IMR-90 (cell line): ENCODE results near the gene ZNF358. TPM values are rescaled to one million over a fixed set of nuclear protein-coding genes. Genes with fewer than 3 reads are reported as not detected.

Source experiments
- ATAC-seq: fragments of 200-7000 bp; cut with Tn5 transposase; 2 replicates; pipeline ENCODE4 v1.9.1; 2020; ENCODE audit warnings: low read depth, mild to moderate bottlenecking, moderate library complexity
- BruUV-seq: library from RNA; stranded (reverse); fragments of 400-500 nt; replicated peaks from 2 replicates; lab custom pipeline; 2021; lab: Mats Ljungman, UMichigan
- CTCF ChIA-PET: fragments of 300-600 bp; formaldehyde crosslinking; extraction: SDS; loops from one replicate; lab custom pipeline; 2021; ENCODE audit warnings: antibody characterized with exemption; lab: Yijun Ruan, JAX
- POLR2A ChIA-PET: fragments of 300-600 bp; sonication (Branson Sonifier 250); formaldehyde crosslinking; loops from one replicate; lab custom pipeline; 2022; ENCODE audit warnings: antibody characterized with exemption; ENCODE audit not compliant: unreplicated experiment; lab: Charles Lee
- DNase-seq: peaks from one replicate; pipeline ENCODE4 v3.0.0; 2013
- H2AFZ ChIP-seq: replicated peaks from 2 replicates; pipeline ENCODE3; 2013; ENCODE audit warnings: low read length, mild to moderate bottlenecking; ENCODE audit not compliant: poor library complexity
- H2AK5ac ChIP-seq: 2 replicates; pipeline ENCODE4 v1.6.1; 2013; ENCODE audit warnings: low read depth, low read length, inconsistent platforms
- H2AK9ac ChIP-seq: replicated peaks from 2 replicates; pipeline ENCODE3; 2013; ENCODE audit warnings: mild to moderate bottlenecking, low read depth, low read length, moderate library complexity; ENCODE audit not compliant: poor library complexity
- H2BK120ac ChIP-seq: 2 replicates; pipeline ENCODE4 v1.6.1; 2013; ENCODE audit warnings: low read depth, low read length, inconsistent platforms
- H2BK15ac ChIP-seq: 3 replicates; pipeline ENCODE4 v1.6.1; 2013; ENCODE audit warnings: low read depth, low read length, inconsistent platforms
- H2BK20ac ChIP-seq: 2 replicates; pipeline ENCODE4 v1.6.1; 2013; ENCODE audit warnings: low read depth, mild to moderate bottlenecking, inconsistent platforms, low read length, moderate library complexity
- H2BK5ac ChIP-seq: 2 replicates; pipeline ENCODE4 v1.6.1; 2013; ENCODE audit warnings: mild to moderate bottlenecking, low read depth, low read length, inconsistent platforms; ENCODE audit not compliant: poor library complexity, severe bottlenecking
- H3K14ac ChIP-seq: replicated peaks from 2 replicates; pipeline ENCODE4 v1.6.1; 2013; ENCODE audit warnings: low read depth, low read length, inconsistent platforms
- H3K18ac ChIP-seq: 2 replicates; pipeline ENCODE4 v1.6.1; 2013; ENCODE audit warnings: low read depth, low read length, control low read depth
- H3K23ac ChIP-seq: 2 replicates; pipeline ENCODE4 v1.6.1; 2013; ENCODE audit warnings: low read depth, low read length, inconsistent platforms
- H3K27ac ChIP-seq: 2 replicates; pipeline ENCODE4 v1.5.1; 2013; ENCODE audit warnings: mild to moderate bottlenecking, control low read depth, low read length; ENCODE audit not compliant: insufficient read depth
- H3K27me3 ChIP-seq: 2 replicates; pipeline ENCODE4 v1.6.1; 2013; ENCODE audit warnings: low read length; ENCODE audit not compliant: control insufficient read depth, insufficient read depth
- H3K36me3 ChIP-seq: 2 replicates; pipeline ENCODE4 v1.6.1; 2013; ENCODE audit warnings: low read length, mixed read lengths; ENCODE audit not compliant: control insufficient read depth, insufficient read depth
- H3K4ac ChIP-seq: 2 replicates; pipeline ENCODE4 v1.6.1; 2013; ENCODE audit warnings: low read depth, low read length, inconsistent platforms
- H3K4me1 ChIP-seq: 2 replicates; pipeline ENCODE4 v1.6.1; 2013; ENCODE audit warnings: low read length, mixed read lengths; ENCODE audit not compliant: control insufficient read depth, insufficient read depth
- H3K4me2 ChIP-seq: 2 replicates; pipeline ENCODE4 v1.6.1; 2013; ENCODE audit warnings: low read depth, mild to moderate bottlenecking, control low read depth, low read length, moderate library complexity
- H3K4me3 ChIP-seq: 2 replicates; pipeline ENCODE4 v1.5.1; 2013; ENCODE audit warnings: low read depth, mild to moderate bottlenecking, control low read depth, low read length, moderate library complexity; ENCODE audit not compliant: insufficient read depth
- H3K56ac ChIP-seq: 2 replicates; pipeline ENCODE4 v1.6.1; 2013; ENCODE audit warnings: low read length, inconsistent platforms; ENCODE audit not compliant: insufficient read depth; ENCODE audit errors: extremely low read depth
- H3K79me1 ChIP-seq, 2 experiments: 2 replicates each; pipeline ENCODE4 v1.6.1; 2013; ENCODE audit warnings: low read length in 2 of 2, inconsistent platforms in 1 of 2, low read depth in 1 of 2
- H3K9ac ChIP-seq: 2 replicates; pipeline ENCODE4 v1.6.1; 2013; ENCODE audit warnings: low read depth, low read length, control low read depth
- H3K9me1 ChIP-seq: 2 replicates; pipeline ENCODE4 v1.6.1; 2013; ENCODE audit warnings: low read length, inconsistent platforms; ENCODE audit not compliant: insufficient read depth
- H3K9me3 ChIP-seq: 2 replicates; pipeline ENCODE4 v1.6.1; 2013; ENCODE audit warnings: low read length; ENCODE audit not compliant: control insufficient read depth, insufficient read depth
- H4K20me1 ChIP-seq: 2 replicates; pipeline ENCODE4 v1.6.1; 2013; ENCODE audit warnings: low read length, inconsistent platforms; ENCODE audit not compliant: insufficient read depth
- H4K5ac ChIP-seq: 2 replicates; pipeline ENCODE4 v1.6.1; 2013; ENCODE audit warnings: mild to moderate bottlenecking, low read depth, low read length, control low read depth
- H4K8ac ChIP-seq, 2 experiments: 2 replicates each; pipeline ENCODE4 v1.6.1; 2013; ENCODE audit warnings: low read depth in 2 of 2, low read length in 2 of 2, control low read depth in 1 of 2, inconsistent platforms in 1 of 2
- H4K91ac ChIP-seq: 2 replicates; pipeline ENCODE4 v1.6.1; 2013; ENCODE audit warnings: low read depth, low read length, inconsistent platforms; ENCODE audit not compliant: insufficient read depth
- BHLHE40 ChIP-seq: fragments of 150-350 bp; IDR thresholded peaks from 2 replicates; pipeline ENCODE4 v1.6.1; 2016; ENCODE audit warnings: mild to moderate bottlenecking, low read depth, low read length
- CEBPB ChIP-seq: IDR thresholded peaks from 2 replicates; pipeline ENCODE4 v1.6.1; 2012; ENCODE audit warnings: low read depth, low read length, improper control_type of control experiment
- CHD1 ChIP-seq: IDR thresholded peaks from 2 replicates; pipeline ENCODE4 v1.6.1; 2012; ENCODE audit warnings: low read depth, low read length, improper control_type of control experiment
- CTCF ChIP-seq: conservative IDR thresholded peaks from 2 replicates; pipeline ENCODE4 v1.5.1; 2012; ENCODE audit warnings: mild to moderate bottlenecking, low read depth, low read length, improper control_type of control experiment
- ELK1 ChIP-seq: fragments of 150-350 bp; IDR thresholded peaks from 2 replicates; pipeline ENCODE4 v1.6.1; 2016; ENCODE audit warnings: low read depth, mild to moderate bottlenecking, low read length, moderate library complexity, borderline replicate concordance
- FOS ChIP-seq: fragments of 150-350 bp; IDR thresholded peaks from 2 replicates; pipeline ENCODE4 v1.6.1; 2016; ENCODE audit warnings: low read depth, low read length
- MAZ ChIP-seq: IDR thresholded peaks from 2 replicates; pipeline ENCODE4 v1.6.1; 2012; ENCODE audit warnings: low read depth, mild to moderate bottlenecking, low read length, improper control_type of control experiment, moderate library complexity, borderline replicate concordance
- MXI1 ChIP-seq: IDR thresholded peaks from 2 replicates; pipeline ENCODE4 v1.6.1; 2012; ENCODE audit warnings: low read depth, mild to moderate bottlenecking, low read length, moderate library complexity, borderline replicate concordance
- NFE2L2 ChIP-seq: fragments of 150-350 bp; IDR thresholded peaks from 2 replicates; pipeline ENCODE4 v1.6.1; 2016; ENCODE audit warnings: low read depth, mild to moderate bottlenecking, low read length
- RAD21 ChIP-seq: IDR thresholded peaks from 2 replicates; pipeline ENCODE4 v1.6.1; 2012; ENCODE audit warnings: low read length, improper control_type of control experiment
- RCOR1 ChIP-seq: IDR thresholded peaks from 2 replicates; pipeline ENCODE4 v1.6.1; 2012; ENCODE audit warnings: mild to moderate bottlenecking, low read length, improper control_type of control experiment; ENCODE audit not compliant: insufficient replicate concordance
- RFX5 ChIP-seq: IDR thresholded peaks from 2 replicates; pipeline ENCODE4 v1.8.0; 2012; ENCODE audit warnings: low read depth, mild to moderate bottlenecking, low read length, moderate library complexity
- SMC3 ChIP-seq: fragments of 150-350 bp; IDR thresholded peaks from 2 replicates; pipeline ENCODE4 v1.6.1; 2016; ENCODE audit warnings: low read depth, mild to moderate bottlenecking, antibody characterized with exemption, low read length, moderate library complexity
- WGBS, 2 experiments: methylation state at CpG; one replicate each; pipeline versions ENCODE4 v1.1.5 to v1.1.7; 2013; ENCODE audit warnings: missing lambda C conversion rate in 2 of 2; ENCODE audit not compliant: insufficient read length in 1 of 2; ENCODE audit errors: extremely low coverage in 2 of 2; 5-methylcytosine and 5-hydroxymethylcytosine counted together
- dilution Hi-C: fragments of 300-500 bp; cut with HindIII; formaldehyde crosslinking; loops from one replicate; pipeline ENCODE4 v1.14.3; 2018; ENCODE audit warnings: low sequenced_read_pairs; ENCODE audit not compliant: unreplicated experiment
- in situ Hi-C: fragments of 300-500 bp; cut with MboI; formaldehyde crosslinking; loops from 3 replicates; pipeline ENCODE4 v1.14.3; 2019; ENCODE audit warnings: low sequenced_read_pairs, inconsistent platforms, mixed read lengths
- intact Hi-C: fragments of 100-400 bp; cut with micrococcal nuclease; formaldehyde crosslinking; loops from 2 replicates; pipeline ENCODE4 v1.10.0; 2022
- polyA plus RNA-seq, 3 experiments: library from polyadenylated mRNA; depleted of rRNA; stranded (reverse); fragments of >200 nt; gene quantifications; 2 replicates each; pipeline ENCODE4 v1.2.3, GENCODE V29; 2012; ENCODE audit warnings: low replicate concordance in 1 of 3
- total RNA-seq: library from RNA; depleted of rRNA; stranded (reverse); fragments of >200 nt; gene quantifications from 2 replicates; pipeline ENCODE4 v1.2.3, GENCODE V29; 2012
- TF ChIP-seq, protein P1 (sequence below): fragments of 150-350 bp; IDR thresholded peaks from 2 replicates; pipeline ENCODE4 v1.6.1; 2017; ENCODE audit warnings: mild to moderate bottlenecking, antibody characterized with exemption, low read length, low read depth

The ZNF358 gene
- total and polyA plus RNA-seq, 2 of the 4 experiments (the other 2 are of a cell fraction), result 5.4 to 30.7 TPM

DNA sequence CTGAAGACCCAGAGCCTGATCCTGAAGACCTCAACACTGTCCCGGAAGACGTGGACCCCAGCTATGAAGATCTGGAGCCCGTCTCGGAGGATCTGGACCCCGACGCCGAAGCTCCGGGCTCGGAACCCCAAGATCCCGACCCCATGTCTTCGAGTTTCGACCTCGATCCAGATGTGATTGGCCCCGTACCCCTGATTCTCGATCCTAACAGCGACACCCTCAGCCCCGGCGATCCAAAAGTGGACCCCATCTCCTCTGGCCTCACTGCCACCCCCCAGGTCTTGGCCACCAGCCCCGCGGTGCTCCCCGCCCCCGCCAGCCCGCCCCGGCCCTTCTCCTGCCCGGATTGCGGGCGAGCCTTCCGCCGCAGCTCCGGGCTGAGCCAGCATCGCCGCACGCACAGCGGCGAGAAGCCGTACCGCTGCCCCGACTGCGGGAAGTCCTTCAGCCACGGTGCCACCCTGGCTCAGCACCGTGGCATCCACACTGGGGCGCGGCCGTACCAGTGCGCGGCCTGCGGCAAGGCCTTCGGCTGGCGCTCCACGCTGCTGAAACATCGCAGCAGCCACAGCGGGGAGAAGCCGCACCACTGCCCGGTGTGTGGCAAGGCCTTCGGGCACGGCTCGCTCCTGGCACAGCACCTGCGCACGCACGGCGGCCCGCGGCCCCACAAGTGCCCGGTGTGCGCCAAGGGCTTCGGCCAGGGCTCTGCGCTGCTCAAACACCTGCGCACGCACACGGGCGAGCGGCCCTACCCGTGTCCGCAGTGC, 3.6 kb downstream of the ZNF358 start:
- Histone ChIP-seq H3K27ac (no peak overlapping the region), H3K14ac (no peak overlapping the region), H3K18ac (no peak overlapping the region), H3K9me3 (no peaks in the 10 kb centered on the region), H4K5ac (no peak overlapping the region), H2AFZ (no peak overlapping the region), H3K4me2 (no peak overlapping the region), H3K36me3 (peaks cover 14% of the 10 kb centered on the region; the same call in 1 of the 2 replicates), H3K9ac (no peak overlapping the region), H3K23ac (no peak overlapping the region), H3K9me1 (peaks cover 7% of the 10 kb centered on the region; the same call in 1 of the 2 replicates), H4K91ac (no peak overlapping the region), H4K20me1 (no peaks in the 10 kb centered on the region), H3K4me1 (peaks cover 17% of the 10 kb centered on the region), H3K79me1 (peaks cover 20 to 46% of the 10 kb centered on the region in 2 experiments), H2AK5ac (no peak overlapping the region), H2BK15ac (no peak overlapping the region), H2BK120ac (no peak overlapping the region), H3K4me3 (no peak overlapping the region), H4K8ac (no peak overlapping the region), H3K27me3 (no peaks in the 10 kb centered on the region), H2BK5ac (no peak overlapping the region), H2AK9ac (no peak overlapping the region), H2BK20ac (no peak overlapping the region), H3K4ac (no peak overlapping the region), H3K56ac (no peak overlapping the region)
- DNase-seq (no peak), ATAC-seq (no peak)
- no TSS peak for BruUV-seq
- POLR2A ChIA-PET, result no interaction called here
- dilution Hi-C loops, result no loop called here
- intact Hi-C loops, result loop anchor here (5.0 kb wide), 1 partner anchor 122 kb away; no protein-coding TSS in a partner anchor
- TF ChIP-seq CTCF (no peak), CEBPB (no peak), ELK1 (no peak), RCOR1 (no peak), NFE2L2 (no peak), RAD21 (no peak), FOS (no peak), CHD1 (no peak), BHLHE40 (no peak), SMC3 (no peak), RFX5 (no peak), MXI1 (no peak), MAZ (no peak)
- TF ChIP-seq, protein P1, sequence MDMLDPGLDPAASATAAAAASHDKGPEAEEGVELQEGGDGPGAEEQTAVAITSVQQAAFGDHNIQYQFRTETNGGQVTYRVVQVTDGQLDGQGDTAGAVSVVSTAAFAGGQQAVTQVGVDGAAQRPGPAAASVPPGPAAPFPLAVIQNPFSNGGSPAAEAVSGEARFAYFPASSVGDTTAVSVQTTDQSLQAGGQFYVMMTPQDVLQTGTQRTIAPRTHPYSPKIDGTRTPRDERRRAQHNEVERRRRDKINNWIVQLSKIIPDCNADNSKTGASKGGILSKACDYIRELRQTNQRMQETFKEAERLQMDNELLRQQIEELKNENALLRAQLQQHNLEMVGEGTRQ, result no peak
- WGBS, 2 experiments, result 98% methylated on average over 54 of the region's 74 CpGs; no CpG with 5 or more reads in 1 of the 2 experiments
- CTCF ChIA-PET, result no interaction called here
- in situ Hi-C loops, result no loop called here
